DND-41 (cell line): ENCODE results near the gene PXK.

Experiments
- ATAC-seq: fragments of 200-7000 bp; cut with Tn5 transposase; 3 replicates; pipeline ENCODE4 v1.9.1; 2021; ENCODE audit warnings: low read depth; ENCODE audit not compliant: insufficient read depth
- DNase-seq: peaks from one replicate; pipeline ENCODE4 v3.0.0-alpha.2; 2020
- H2AFZ ChIP-seq: 2 replicates; pipeline ENCODE4 v1.6.0; 2012; ENCODE audit warnings: low read depth, low read length
- H3K27ac ChIP-seq: 2 replicates; pipeline ENCODE4 v1.5.1; 2012; ENCODE audit warnings: low read length, inconsistent platforms
- H3K27me3 ChIP-seq: fragments of 200-600 bp; sonication (generic); 2 replicates; pipeline ENCODE4 v1.6.0; 2012; ENCODE audit warnings: low read length, mild to moderate bottlenecking, inconsistent platforms; ENCODE audit not compliant: insufficient read depth, poor library complexity
- H3K36me3 ChIP-seq: 2 replicates; pipeline ENCODE4 v1.5.1; 2012; ENCODE audit warnings: low read length, inconsistent platforms; ENCODE audit not compliant: insufficient read depth
- H3K4me1 ChIP-seq: 2 replicates; pipeline ENCODE4 v1.5.1; 2012; ENCODE audit warnings: mild to moderate bottlenecking, low read length; ENCODE audit not compliant: insufficient read depth
- H3K4me2 ChIP-seq: 2 replicates; pipeline ENCODE4 v1.6.0; 2012; ENCODE audit warnings: mild to moderate bottlenecking, moderate library complexity, low read length, inconsistent platforms; ENCODE audit not compliant: insufficient read depth
- H3K4me3 ChIP-seq, 2 experiments: fragments of 200-600 bp in 1 of 2; shearing (Covaris generic) in 1 of 2; 2 replicates each; pipeline ENCODE4 v1.5.1; 2012 to 2016; ENCODE audit warnings: inconsistent platforms in 2 of 2, low read length in 2 of 2, mild to moderate bottlenecking in 2 of 2, low read depth in 1 of 2, moderate library complexity in 1 of 2
- H3K79me2 ChIP-seq: 2 replicates; pipeline ENCODE4 v1.6.0; 2012; ENCODE audit warnings: low read length, inconsistent platforms; ENCODE audit not compliant: insufficient read depth
- H3K9ac ChIP-seq: 2 replicates; pipeline ENCODE4 v1.6.0; 2012; ENCODE audit warnings: low read depth, mild to moderate bottlenecking, inconsistent platforms, low read length, moderate library complexity
- H3K9me3 ChIP-seq: 2 replicates; pipeline ENCODE4 v1.5.1; 2012; ENCODE audit warnings: low read length, moderate library complexity, mild to moderate bottlenecking, inconsistent platforms; ENCODE audit not compliant: insufficient read depth, severe bottlenecking
- H4K20me1 ChIP-seq: 2 replicates; pipeline ENCODE4 v1.6.0; 2012; ENCODE audit warnings: low read length; ENCODE audit not compliant: insufficient read depth
- CTCF ChIP-seq: IDR thresholded peaks from 2 replicates; pipeline ENCODE4 v1.5.1; 2012; ENCODE audit warnings: borderline replicate concordance, low read length, moderate library complexity, mild to moderate bottlenecking; ENCODE audit not compliant: poor library complexity, severe bottlenecking; ENCODE audit errors: extremely low read depth
- EZH2 ChIP-seq: IDR thresholded peaks from 3 replicates; pipeline ENCODE4 v1.6.1; 2012; ENCODE audit warnings: borderline replicate concordance, low read depth, mild to moderate bottlenecking, moderate library complexity, low read length, inconsistent platforms; ENCODE audit not compliant: severe bottlenecking

Gene PXK

GRCh38 chr3:58388550-58389091 lies 55.9 kb downstream of the PXK start:
- no peak overlapping the region for H3K27ac ChIP-seq
- peaks cover 19% of the 10 kb centered on the region; the same call in 1 of the 2 replicates for H3K79me2 ChIP-seq
- no peak overlapping the region for H3K9ac ChIP-seq
- no peak overlapping the region for H3K4me3 ChIP-seq
- TF ChIP-seq EZH2 (no peak), CTCF (no peak)
- H3K4me1 ChIP-seq: no peaks in the 10 kb centered on the region
- H2AFZ ChIP-seq: no peak overlapping the region
- no peaks in the 10 kb centered on the region for H3K9me3 ChIP-seq
- peaks cover 74% of the 10 kb centered on the region for H3K36me3 ChIP-seq
- ATAC-seq (no peak), DNase-seq (no peak)
- H3K27me3 ChIP-seq: no peaks in the 10 kb centered on the region
- H4K20me1 ChIP-seq: peaks cover 13% of the 10 kb centered on the region; the same call in 1 of the 2 replicates
- no peak overlapping the region for H3K4me2 ChIP-seq

GRCh38 chr3:58391156-58391865 lies 58.6 kb downstream of the PXK start:
- no peak overlapping the region for H2AFZ ChIP-seq
- H4K20me1 ChIP-seq: peaks cover 10% of the 10 kb centered on the region; the same call in 1 of the 2 replicates
- no peak overlapping the region for H3K27ac ChIP-seq
- H3K36me3 ChIP-seq: peaks cover 78% of the 10 kb centered on the region
- no peak overlapping the region for H3K9ac ChIP-seq
- H3K4me1 ChIP-seq: no peaks in the 10 kb centered on the region
- ATAC-seq: no peak
- H3K27me3 ChIP-seq: no peaks in the 10 kb centered on the region
- TF ChIP-seq CTCF (no peak), EZH2 (no peak)
- H3K9me3 ChIP-seq: no peaks in the 10 kb centered on the region
- DNase-seq: no peak
- peaks cover 14% of the 10 kb centered on the region; the same call in 1 of the 2 replicates for H3K79me2 ChIP-seq
- H3K4me2 ChIP-seq: no peak overlapping the region
- no peak overlapping the region for H3K4me3 ChIP-seq

GRCh38 chr3:58392181-58392580 lies 59.5 kb downstream of the PXK start:
- DNase-seq: no peak
- Histone ChIP-seq H4K20me1 (peaks cover 9% of the 10 kb centered on the region; the same call in 1 of the 2 replicates), H3K4me2 (no peak overlapping the region), H3K27me3 (no peaks in the 10 kb centered on the region), H2AFZ (no peak overlapping the region), H3K27ac (no peak overlapping the region), H3K4me3 (no peak overlapping the region), H3K79me2 (peaks cover 9% of the 10 kb centered on the region; the same call in 1 of the 2 replicates), H3K9ac (no peak overlapping the region), H3K36me3 (peaks cover 79% of the 10 kb centered on the region), H3K9me3 (no peaks in the 10 kb centered on the region), H3K4me1 (no peaks in the 10 kb centered on the region)
- TF ChIP-seq EZH2 (no peak), CTCF (no peak)
- no peak for ATAC-seq
